ENCODE results near the gene CLP1. TPM values are rescaled to one million over a fixed set of nuclear protein-coding genes. Genes with fewer than 3 reads are reported as not detected.

Gene CLP1
- total and polyA plus RNA-seq, 11 donors, result 3.0 to 11.9 (median 8.2) TPM

DNA sequence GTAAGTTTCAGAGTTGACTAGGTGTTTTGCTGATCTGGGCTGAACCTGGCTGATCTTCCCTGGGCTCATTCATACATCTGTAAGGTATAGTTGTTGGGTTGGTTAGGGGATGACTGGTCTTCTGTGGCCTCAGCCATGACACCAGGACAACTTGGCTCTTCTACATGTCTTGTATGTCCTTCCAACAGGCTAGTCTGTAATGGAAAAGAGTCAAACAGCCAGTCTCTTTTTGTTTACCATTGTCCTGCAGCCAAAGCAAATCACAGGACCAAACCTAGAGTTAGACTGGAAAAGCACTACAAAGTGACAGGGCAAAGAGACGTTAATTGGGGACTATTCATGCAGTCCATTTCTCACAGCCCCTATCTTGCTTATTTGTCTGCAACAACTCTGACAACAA lies 42.3 kb upstream of the CLP1 start:
- H3K4me1 ChIP-seq, result no peaks in the 10 kb centered on the region
- no peak for TF ChIP-seq POLR2A (IDR thresholded peaks at IDR 0.05)
- TF ChIP-seq, protein P1, sequence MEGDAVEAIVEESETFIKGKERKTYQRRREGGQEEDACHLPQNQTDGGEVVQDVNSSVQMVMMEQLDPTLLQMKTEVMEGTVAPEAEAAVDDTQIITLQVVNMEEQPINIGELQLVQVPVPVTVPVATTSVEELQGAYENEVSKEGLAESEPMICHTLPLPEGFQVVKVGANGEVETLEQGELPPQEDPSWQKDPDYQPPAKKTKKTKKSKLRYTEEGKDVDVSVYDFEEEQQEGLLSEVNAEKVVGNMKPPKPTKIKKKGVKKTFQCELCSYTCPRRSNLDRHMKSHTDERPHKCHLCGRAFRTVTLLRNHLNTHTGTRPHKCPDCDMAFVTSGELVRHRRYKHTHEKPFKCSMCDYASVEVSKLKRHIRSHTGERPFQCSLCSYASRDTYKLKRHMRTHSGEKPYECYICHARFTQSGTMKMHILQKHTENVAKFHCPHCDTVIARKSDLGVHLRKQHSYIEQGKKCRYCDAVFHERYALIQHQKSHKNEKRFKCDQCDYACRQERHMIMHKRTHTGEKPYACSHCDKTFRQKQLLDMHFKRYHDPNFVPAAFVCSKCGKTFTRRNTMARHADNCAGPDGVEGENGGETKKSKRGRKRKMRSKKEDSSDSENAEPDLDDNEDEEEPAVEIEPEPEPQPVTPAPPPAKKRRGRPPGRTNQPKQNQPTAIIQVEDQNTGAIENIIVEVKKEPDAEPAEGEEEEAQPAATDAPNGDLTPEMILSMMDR (IDR thresholded peaks at IDR 0.05), result no peak
- H3K9me3 ChIP-seq, result peaks cover 0 to 12% (median 6%) of the 10 kb centered on the region in 12 donors
- peaks cover 0 to 66% (median 51%) of the 10 kb centered on the region in 9 donors for H3K36me3 ChIP-seq
- H3K27ac ChIP-seq, result no peak overlapping the region
- H3K27me3 ChIP-seq, result no peaks in the 10 kb centered on the region
- WGBS, 4 donors, result 56 to 78% (median 71%) methylated on average over 1 of the region's 1 CpG
- DNase-seq (no peak), ATAC-seq (no peak)
- intact Hi-C loops (cut with DNase I), result no loop called here
- no peak overlapping the region for H3K4me3 ChIP-seq

DNA sequence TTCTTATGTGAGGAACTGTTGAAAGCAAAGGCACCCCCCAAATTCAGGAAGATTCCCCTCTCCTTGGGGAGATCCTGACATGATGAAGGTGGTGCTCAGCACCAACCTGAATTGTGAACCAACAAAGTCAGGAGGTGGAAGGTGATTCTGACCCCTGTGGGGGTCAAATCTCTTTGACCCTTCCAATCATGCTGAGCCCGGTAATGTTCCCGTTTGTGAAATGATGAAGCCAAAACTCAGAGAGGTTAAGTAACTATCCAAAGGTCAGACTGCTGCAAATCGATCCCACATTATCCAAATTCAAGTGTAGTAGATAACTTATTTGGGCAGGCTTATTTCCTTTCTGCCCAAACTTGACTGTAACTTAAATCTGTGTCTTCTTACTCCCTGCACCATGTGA lies 41.0 kb upstream of the CLP1 start:
- intact Hi-C loops (cut with DNase I), result no loop called here
- 72 to 79% (median 73%) methylated on average over 3 of the region's 3 CpGs for WGBS, 4 donors
- Histone ChIP-seq H3K4me1 (no peaks in the 10 kb centered on the region), H3K27me3 (no peaks in the 10 kb centered on the region), H3K36me3 (peaks cover 0 to 53% (median 38%) of the 10 kb centered on the region in 9 donors), H3K4me3 (no peak overlapping the region), H3K9me3 (peaks cover 0 to 12% (median 6%) of the 10 kb centered on the region in 12 donors), H3K27ac (no peak overlapping the region)
- DNase-seq (no peak), ATAC-seq (no peak)
- TF ChIP-seq, protein P1 (IDR thresholded peaks at IDR 0.05), result no peak
- TF ChIP-seq POLR2A (IDR thresholded peaks at IDR 0.05), result no peak

DNA sequence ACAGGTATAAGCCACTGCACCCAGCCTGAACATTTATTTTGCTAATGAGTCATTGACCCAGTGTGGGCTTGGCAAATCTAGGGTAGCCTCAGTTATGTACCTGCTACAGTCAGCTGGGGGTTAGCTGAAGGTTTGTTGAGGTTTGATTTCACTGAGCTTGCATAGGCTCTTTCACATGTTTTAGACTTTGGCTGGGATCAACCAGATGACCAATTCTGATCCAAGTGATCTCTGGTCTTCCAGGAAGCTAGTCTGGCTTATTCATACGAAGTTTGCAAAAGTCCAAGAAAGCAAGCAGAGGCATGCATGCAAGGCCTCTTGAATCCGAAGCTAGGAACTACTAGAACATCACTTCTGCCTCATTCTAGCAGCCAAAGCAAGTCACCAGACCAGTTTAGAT lies 39.1 kb upstream of the CLP1 start:
- H3K27ac ChIP-seq, result no peak overlapping the region
- ATAC-seq (no peak), DNase-seq (no peak)
- 67 to 88% (median 84%) methylated on average over 2 of the region's 2 CpGs for WGBS, 4 donors
- peaks cover 0 to 35% (median 20%) of the 10 kb centered on the region in 9 donors for H3K36me3 ChIP-seq
- TF ChIP-seq, protein P1 (IDR thresholded peaks at IDR 0.05), result no peak
- TF ChIP-seq POLR2A (IDR thresholded peaks at IDR 0.05), result no peak
- H3K9me3 ChIP-seq, result peaks cover 0 to 12% (median 6%) of the 10 kb centered on the region in 12 donors
- no peak overlapping the region for H3K4me3 ChIP-seq
- no peaks in the 10 kb centered on the region for H3K27me3 ChIP-seq
- intact Hi-C loops (cut with DNase I), result no loop called here
- no peaks in the 10 kb centered on the region for H3K4me1 ChIP-seq

DNA sequence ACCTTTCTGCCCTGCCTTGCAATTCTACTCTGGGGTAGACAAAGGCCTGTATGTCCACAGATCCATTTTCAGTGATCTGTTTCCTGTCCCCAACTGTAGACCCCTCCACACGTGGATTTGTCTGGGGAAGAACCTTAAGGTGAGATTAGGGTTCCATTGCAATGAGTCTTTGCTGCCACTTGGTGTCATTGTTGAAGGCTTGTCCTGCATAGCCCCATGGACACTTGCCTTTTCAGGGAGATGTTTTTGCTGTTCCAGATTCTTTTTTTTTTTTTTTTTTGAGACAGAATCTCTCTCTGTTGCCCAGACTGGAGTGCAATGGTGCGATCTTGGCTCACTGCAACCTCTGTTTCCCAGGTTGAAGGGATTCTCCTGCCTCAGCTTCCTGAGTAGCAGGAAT lies 38.2 kb upstream of the CLP1 start:
- peaks cover 0 to 26% (median 11%) of the 10 kb centered on the region in 9 donors for H3K36me3 ChIP-seq
- no peak overlapping the region for H3K4me3 ChIP-seq
- ATAC-seq (no peak), DNase-seq (no peak)
- H3K27me3 ChIP-seq, result no peaks in the 10 kb centered on the region
- peaks cover 0 to 12% (median 6%) of the 10 kb centered on the region in 12 donors for H3K9me3 ChIP-seq
- H3K4me1 ChIP-seq, result no peaks in the 10 kb centered on the region
- no peak overlapping the region for H3K27ac ChIP-seq
- TF ChIP-seq, protein P1 (IDR thresholded peaks at IDR 0.05), result no peak
- no peak for TF ChIP-seq POLR2A (IDR thresholded peaks at IDR 0.05)
- WGBS, 4 donors, result 90 to 98% (median 93%) methylated on average over 2 of the region's 2 CpGs
- intact Hi-C loops (cut with DNase I), result no loop called here

All from heart left ventricle (tissue), 16 donors.